HG03354 (cell line): ENCODE data around the gene CBX5.
"Not testable (repeated sequence)": the region's sequence is repeated elsewhere in the genome, so short reads cannot be mapped to it uniquely, and the experiment has no call there.

ENCODE experiments used
- ATAC-seq: cut with Tn5 transposase; IDR thresholded peaks from one replicate; pipeline ENCODE4 v1.9.1; 2021; ENCODE audit warnings: mild to moderate bottlenecking; ENCODE audit not compliant: unreplicated experiment, poor library complexity, severe bottlenecking

The CBX5 gene

GRCh38 chr12:54204316-54204715, 75.6 kb downstream of the CBX5 start:
- ATAC-seq, result no peak

GRCh38 chr12:54201001-54201794, 78.7 kb downstream of the CBX5 start:
- peak; percentile 68 for ATAC-seq

GRCh38 chr12:54200412-54200811, 79.5 kb downstream of the CBX5 start:
- no peak for ATAC-seq

- no peak for ATAC-seq
Observed at GRCh38 chr12:54199917-54200316, 80.0 kb downstream of the CBX5 start.

- no peak for ATAC-seq
Observed at GRCh38 chr12:54199034-54199433, 80.9 kb downstream of the CBX5 start.

- ATAC-seq, result no peak
Observed at GRCh38 chr12:54197431-54197909, 82.5 kb downstream of the CBX5 start.

- no peak for ATAC-seq
Observed at GRCh38 chr12:54197010-54197409, 82.9 kb downstream of the CBX5 start.

- no peak for ATAC-seq
Observed at GRCh38 chr12:54196396-54196795, 83.5 kb downstream of the CBX5 start.

- ATAC-seq, result peak; percentile 53
Observed at GRCh38 chr12:54195737-54196347, 84.1 kb downstream of the CBX5 start.

GRCh38 chr12:54195080-54195736, 84.7 kb downstream of the CBX5 start:
- ATAC-seq, result no peak

GRCh38 chr12:54194611-54195010, 85.3 kb downstream of the CBX5 start:
- ATAC-seq, result not testable (repeated sequence)

- ATAC-seq, result no peak
Observed at GRCh38 chr12:54193434-54193833, 86.5 kb downstream of the CBX5 start.

- ATAC-seq, result peak; percentile 35
Observed at GRCh38 chr12:54191550-54192022, 88.3 kb downstream of the CBX5 start.

- no peak for ATAC-seq
Observed at GRCh38 chr12:54191126-54191525, 88.8 kb downstream of the CBX5 start.

- ATAC-seq, result no peak
Observed at GRCh38 chr12:54189198-54189539, 90.8 kb downstream of the CBX5 start.

GRCh38 chr12:54187075-54187474, 92.8 kb downstream of the CBX5 start:
- ATAC-seq, result no peak

GRCh38 chr12:54185919-54186318, 94.0 kb downstream of the CBX5 start:
- no peak for ATAC-seq

GRCh38 chr12:54185297-54185696, 94.6 kb downstream of the CBX5 start:
- not testable (repeated sequence) for ATAC-seq

- ATAC-seq, result no peak
Observed at GRCh38 chr12:54184024-54184805, 95.7 kb downstream of the CBX5 start.

- ATAC-seq, result no peak
Observed at GRCh38 chr12:54182981-54183380, 96.9 kb downstream of the CBX5 start.
